Prostate gland (tissue), 2 donors: ENCODE data around the gene PTPRM.

ENCODE experiments used
- CTCF ChIP-seq, 4 experiments: fragments of 200-600 bp in 2 of 4; fragments of 450-650 bp in 2 of 4; sonication (generic) in 2 of 4; IDR thresholded peaks; 1 replicate in 3 of 4; 2 replicates in 1 of 4; pipeline ENCODE4 v1.5.1; 2016 to 2019; ENCODE audit warnings: antibody characterized with exemption in 4 of 4, mild to moderate bottlenecking in 2 of 4, moderate library complexity in 2 of 4
- POLR2A ChIP-seq: fragments of 450-650 bp; IDR thresholded peaks from one replicate; pipeline ENCODE4 v1.6.1; 2016; ENCODE audit warnings: antibody characterized with exemption, mild to moderate bottlenecking
- POLR2AphosphoS5 ChIP-seq: sonication (generic); formaldehyde crosslinking; IDR thresholded peaks from one replicate; pipeline ENCODE4 v1.6.1; 2017; ENCODE audit warnings: antibody characterized with exemption

GRCh38 chr18:7646174-7646886, 79.2 kb downstream of the PTPRM start:
- TF ChIP-seq POLR2AphosphoS5, result no peak
- TF ChIP-seq CTCF (IDR thresholded peaks at IDR 0.05), result no peak
- TF ChIP-seq POLR2A, result no peak
